ENCODE results near the gene PPP3CB.

- TF ChIP-seq POLR2AphosphoS5 (IDR thresholded peaks at IDR 0.05; ENCODE audit: borderline replicate concordance, low read depth, low read length) (no peak), EZH2 (IDR thresholded peaks at IDR 0.05) (no peak)
Measured at GRCh38 chr10:73449113-73449512, 46.7 kb downstream of the PPP3CB start.
